ENCODE data around the gene UFM1. TPM values are rescaled to one million over a fixed set of nuclear protein-coding genes. Genes with fewer than 3 reads are reported as not detected.

The UFM1 gene
- total RNA-seq, 1 experiment from 2014 or later: 33.9 TPM

GRCh38 chr13:38328699-38329098 lies 21.0 kb upstream of the UFM1 start:
- TF ChIP-seq, protein P1, sequence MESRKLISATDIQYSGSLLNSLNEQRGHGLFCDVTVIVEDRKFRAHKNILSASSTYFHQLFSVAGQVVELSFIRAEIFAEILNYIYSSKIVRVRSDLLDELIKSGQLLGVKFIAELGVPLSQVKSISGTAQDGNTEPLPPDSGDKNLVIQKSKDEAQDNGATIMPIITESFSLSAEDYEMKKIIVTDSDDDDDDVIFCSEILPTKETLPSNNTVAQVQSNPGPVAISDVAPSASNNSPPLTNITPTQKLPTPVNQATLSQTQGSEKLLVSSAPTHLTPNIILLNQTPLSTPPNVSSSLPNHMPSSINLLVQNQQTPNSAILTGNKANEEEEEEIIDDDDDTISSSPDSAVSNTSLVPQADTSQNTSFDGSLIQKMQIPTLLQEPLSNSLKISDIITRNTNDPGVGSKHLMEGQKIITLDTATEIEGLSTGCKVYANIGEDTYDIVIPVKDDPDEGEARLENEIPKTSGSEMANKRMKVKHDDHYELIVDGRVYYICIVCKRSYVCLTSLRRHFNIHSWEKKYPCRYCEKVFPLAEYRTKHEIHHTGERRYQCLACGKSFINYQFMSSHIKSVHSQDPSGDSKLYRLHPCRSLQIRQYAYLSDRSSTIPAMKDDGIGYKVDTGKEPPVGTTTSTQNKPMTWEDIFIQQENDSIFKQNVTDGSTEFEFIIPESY (IDR thresholded peaks at IDR 0.05; ENCODE audit: extremely low read depth, insufficient replicate concordance, low read length): no peak
- TF ChIP-seq POLR2A (IDR thresholded peaks at IDR 0.05; ENCODE audit: borderline replicate concordance, extremely low read depth, insufficient read depth, insufficient read length) (no peak), RAD21 (IDR thresholded peaks at IDR 0.05; ENCODE audit: low read depth) (no peak), SIN3A (IDR thresholded peaks at IDR 0.05; ENCODE audit: low read depth) (no peak), CBX3 (IDR thresholded peaks at IDR 0.05; ENCODE audit: low read depth) (no peak), TCF7L2 (IDR thresholded peaks at IDR 0.05; ENCODE audit: borderline replicate concordance, extremely low read depth, insufficient read depth, insufficient read length) (no peak), FOSL1 (IDR thresholded peaks at IDR 0.05; ENCODE audit: low read depth) (no peak)
- H3K4me1 ChIP-seq (ENCODE audit: control insufficient read depth in 1 of 2, insufficient read depth in 2 of 2, low read length in 2 of 2): no peaks in the 10 kb centered on the region
- intact Hi-C loops (cut with micrococcal nuclease): no loop called here
- H3K9me2 ChIP-seq (ENCODE audit: insufficient read depth): no peaks in the 10 kb centered on the region
- CTCF ChIA-PET: no interaction called here
- H3K9me3 ChIP-seq (ENCODE audit: control insufficient read depth in 1 of 2, insufficient read depth in 1 of 2, low read depth in 1 of 2, low read length in 2 of 2): no peaks in the 10 kb centered on the region
- POLR2A ChIA-PET: no interaction called here
- H3K4me2 ChIP-seq (ENCODE audit: low read length): no peak overlapping the region
- no peak overlapping the region for H3K9ac ChIP-seq (ENCODE audit: low read length)
- no peak overlapping the region for H3K4me3 ChIP-seq (replicated peaks in 1 of 2; ENCODE audit: low read depth in 1 of 2, low read length in 2 of 2)
- RAD21 ChIA-PET (ENCODE audit: low non-redundant PET in 1 of 2, low total read pairs in 2 of 2, uncharacterized antibody in 2 of 2, unreplicated experiment in 2 of 2): no interaction called here
- no peaks in the 10 kb centered on the region for H3K36me3 ChIP-seq (ENCODE audit: control insufficient read depth in 1 of 2, insufficient read depth in 2 of 2, low read length in 2 of 2)
- H4K20me1 ChIP-seq (ENCODE audit: insufficient read depth): no peaks in the 10 kb centered on the region
- no peak overlapping the region for H3K27ac ChIP-seq (ENCODE audit: low read depth, low read length)
- BruUV-seq (replicated peaks): no TSS peak
- H3K27me3 ChIP-seq (ENCODE audit: insufficient read depth, low read length): no peaks in the 10 kb centered on the region; the same call in 1 of the 2 replicates
- H3K79me2 ChIP-seq (ENCODE audit: insufficient read depth, low read length): no peaks in the 10 kb centered on the region
- DNase-seq (ENCODE audit: low read depth, low spot score): no peak
- ATAC-seq: no peak
- no peak overlapping the region for H2AFZ ChIP-seq (ENCODE audit: low read depth, low read length, poor library complexity, severe bottlenecking)

DNA sequence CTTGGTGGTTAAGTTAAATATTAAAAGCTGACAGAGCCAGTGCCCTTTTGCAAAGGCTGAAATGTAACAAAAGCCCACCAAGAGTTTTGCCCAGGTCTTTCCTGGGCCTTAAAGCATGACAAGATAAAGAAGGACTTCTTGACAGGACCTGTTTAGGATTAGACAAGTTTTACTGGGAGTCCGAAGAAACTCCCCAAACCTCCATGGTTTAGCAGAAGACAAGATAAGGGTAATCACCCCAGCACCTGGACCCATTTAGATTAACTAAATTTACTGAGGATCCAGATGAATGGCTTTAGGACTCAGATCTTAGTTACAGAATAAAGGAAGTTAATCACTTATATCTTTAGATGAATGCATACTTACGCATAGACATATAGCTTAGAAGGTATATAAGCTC lies 14.8 kb upstream of the UFM1 start:
- TF ChIP-seq, protein P1 (IDR thresholded peaks at IDR 0.05; ENCODE audit: extremely low read depth, insufficient replicate concordance, low read length): no peak
- TF ChIP-seq FOSL1 (IDR thresholded peaks at IDR 0.05; ENCODE audit: low read depth) (no peak), POLR2A (IDR thresholded peaks at IDR 0.05; ENCODE audit: borderline replicate concordance, extremely low read depth, insufficient read depth, insufficient read length) (no peak), JUND (IDR thresholded peaks at IDR 0.05) (no peak), ZNF274 (IDR thresholded peaks at IDR 0.05; ENCODE audit: low read depth, low read length) (no peak), RAD21 (IDR thresholded peaks at IDR 0.05; ENCODE audit: low read depth) (no peak), ATF3 (IDR thresholded peaks at IDR 0.05) (no peak), ELF1 (IDR thresholded peaks at IDR 0.05; ENCODE audit: borderline replicate concordance, low read depth) (no peak)
- TF ChIP-seq, protein P2, sequence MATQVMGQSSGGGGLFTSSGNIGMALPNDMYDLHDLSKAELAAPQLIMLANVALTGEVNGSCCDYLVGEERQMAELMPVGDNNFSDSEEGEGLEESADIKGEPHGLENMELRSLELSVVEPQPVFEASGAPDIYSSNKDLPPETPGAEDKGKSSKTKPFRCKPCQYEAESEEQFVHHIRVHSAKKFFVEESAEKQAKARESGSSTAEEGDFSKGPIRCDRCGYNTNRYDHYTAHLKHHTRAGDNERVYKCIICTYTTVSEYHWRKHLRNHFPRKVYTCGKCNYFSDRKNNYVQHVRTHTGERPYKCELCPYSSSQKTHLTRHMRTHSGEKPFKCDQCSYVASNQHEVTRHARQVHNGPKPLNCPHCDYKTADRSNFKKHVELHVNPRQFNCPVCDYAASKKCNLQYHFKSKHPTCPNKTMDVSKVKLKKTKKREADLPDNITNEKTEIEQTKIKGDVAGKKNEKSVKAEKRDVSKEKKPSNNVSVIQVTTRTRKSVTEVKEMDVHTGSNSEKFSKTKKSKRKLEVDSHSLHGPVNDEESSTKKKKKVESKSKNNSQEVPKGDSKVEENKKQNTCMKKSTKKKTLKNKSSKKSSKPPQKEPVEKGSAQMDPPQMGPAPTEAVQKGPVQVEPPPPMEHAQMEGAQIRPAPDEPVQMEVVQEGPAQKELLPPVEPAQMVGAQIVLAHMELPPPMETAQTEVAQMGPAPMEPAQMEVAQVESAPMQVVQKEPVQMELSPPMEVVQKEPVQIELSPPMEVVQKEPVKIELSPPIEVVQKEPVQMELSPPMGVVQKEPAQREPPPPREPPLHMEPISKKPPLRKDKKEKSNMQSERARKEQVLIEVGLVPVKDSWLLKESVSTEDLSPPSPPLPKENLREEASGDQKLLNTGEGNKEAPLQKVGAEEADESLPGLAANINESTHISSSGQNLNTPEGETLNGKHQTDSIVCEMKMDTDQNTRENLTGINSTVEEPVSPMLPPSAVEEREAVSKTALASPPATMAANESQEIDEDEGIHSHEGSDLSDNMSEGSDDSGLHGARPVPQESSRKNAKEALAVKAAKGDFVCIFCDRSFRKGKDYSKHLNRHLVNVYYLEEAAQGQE (IDR thresholded peaks at IDR 0.05; ENCODE audit: low read depth): no peak
- CTCF ChIA-PET: no interaction called here
- Histone ChIP-seq H3K27me3 (ENCODE audit: insufficient read depth, low read length) (no peaks in the 10 kb centered on the region), H3K4me1 (ENCODE audit: control insufficient read depth in 1 of 2, insufficient read depth in 2 of 2, low read length in 2 of 2) (no peaks in the 10 kb centered on the region), H3K27ac (ENCODE audit: low read depth, low read length) (no peak overlapping the region), H3K4me3 (replicated peaks in 1 of 2; ENCODE audit: low read depth in 1 of 2, low read length in 2 of 2) (no peak overlapping the region), H2AFZ (ENCODE audit: low read depth, low read length, poor library complexity, severe bottlenecking) (no peak overlapping the region), H3K9ac (ENCODE audit: low read length) (no peak overlapping the region), H3K4me2 (ENCODE audit: low read length) (no peak overlapping the region), H3K79me2 (ENCODE audit: insufficient read depth, low read length) (no peaks in the 10 kb centered on the region), H3K36me3 (ENCODE audit: control insufficient read depth in 1 of 2, insufficient read depth in 2 of 2, low read length in 2 of 2) (no peaks in the 10 kb centered on the region), H4K20me1 (ENCODE audit: insufficient read depth) (no peaks in the 10 kb centered on the region), H3K9me2 (ENCODE audit: insufficient read depth) (no peaks in the 10 kb centered on the region), H3K9me3 (ENCODE audit: control insufficient read depth in 1 of 2, insufficient read depth in 1 of 2, low read depth in 1 of 2, low read length in 2 of 2) (no peaks in the 10 kb centered on the region)
- RAD21 ChIA-PET (ENCODE audit: low non-redundant PET in 1 of 2, low total read pairs in 2 of 2, uncharacterized antibody in 2 of 2, unreplicated experiment in 2 of 2): no interaction called here
- DNase-seq (ENCODE audit: low read depth, low spot score) (no peak), ATAC-seq (no peak)
- BruUV-seq (replicated peaks): no TSS peak
- intact Hi-C loops (cut with micrococcal nuclease): no loop called here
- POLR2A ChIA-PET: no interaction called here

Measured in HCT116 (cell line).